A673 (cell line): Measurements from ENCODE around the gene BRD4.

ENCODE experiments used
- CTCF ChIP-seq: fragments of 300-800, 200-600 bp; sonication (generic); conservative IDR thresholded peaks from 2 replicates; pipeline ENCODE4 v1.5.1; 2017; ENCODE audit warnings: low read depth, mild to moderate bottlenecking, antibody characterized with exemption, low read length, moderate library complexity, mixed read lengths
- EZH2 ChIP-seq: fragments of 200-600 bp; sonication (generic); IDR thresholded peaks from 2 replicates; pipeline ENCODE4 v1.6.1; 2017; ENCODE audit warnings: borderline replicate concordance, low read depth, mild to moderate bottlenecking, mixed read lengths, antibody characterized with exemption, low read length; ENCODE audit not compliant: poor library complexity, severe bottlenecking

- TF ChIP-seq EZH2 (no peak), CTCF (no peak)
These were observed 40.2 kb downstream of the BRD4 start for GRCh38 chr19:15292140-15292539.
